ENCODE results near the gene MLYCD. TPM values are rescaled to one million over a fixed set of nuclear protein-coding genes. Genes with fewer than 3 reads are reported as not detected.
A peak's percentile ranks its signal among the peaks of the same experiment; 100 is the strongest.

MLYCD gene
- total RNA-seq, 1 donor from 2014 or later: 5.6 TPM

- no peak for DNase-seq
These were observed 58.5 kb downstream of the MLYCD start for GRCh38 chr16:83957296-83957855.

GRCh38 chr16:83958137-83958845 lies 59.4 kb downstream of the MLYCD start:
- no peak for DNase-seq

- DNase-seq: no peak
These were observed 60.1 kb downstream of the MLYCD start for GRCh38 chr16:83958846-83959565.

- no peak for DNase-seq
These were observed 60.9 kb downstream of the MLYCD start for GRCh38 chr16:83959656-83960434.

- no peak for DNase-seq
These were observed 61.8 kb downstream of the MLYCD start for GRCh38 chr16:83960521-83961249.

- no peak for DNase-seq
These were observed 62.7 kb downstream of the MLYCD start for GRCh38 chr16:83961591-83961990.

- DNase-seq: no peak
These were observed 64.6 kb downstream of the MLYCD start for GRCh38 chr16:83963277-83964119.

- no peak for DNase-seq
These were observed 65.9 kb downstream of the MLYCD start for GRCh38 chr16:83964684-83965443.

- DNase-seq: no peak
These were observed 66.7 kb downstream of the MLYCD start for GRCh38 chr16:83965444-83966152.

- DNase-seq: no peak
These were observed 67.3 kb downstream of the MLYCD start for GRCh38 chr16:83966153-83966696.

GRCh38 chr16:83967091-83967490 lies 68.2 kb downstream of the MLYCD start:
- DNase-seq: no peak

- peak; percentile 55 for DNase-seq
These were observed 69.0 kb downstream of the MLYCD start, which contains the start of gene NECAB2 for GRCh38 chr16:83967838-83968305. TSS of gene NECAB2 (plus strand) at chr16:83968244. CDS start at chr16:83968649, 405 bp downstream.

- no peak for DNase-seq
These were observed 69.5 kb downstream of the MLYCD start for GRCh38 chr16:83968306-83968851.

- DNase-seq: no peak
These were observed 70.2 kb downstream of the MLYCD start for GRCh38 chr16:83968891-83969649.

GRCh38 chr16:83969771-83970429 lies 71.0 kb downstream of the MLYCD start:
- DNase-seq: no peak

- no peak for DNase-seq
These were observed 71.5 kb downstream of the MLYCD start for GRCh38 chr16:83970430-83970815.

All from dermis blood vessel endothelial cell (primary cell).